ENCODE results near the gene FAM124A. TPM values are rescaled to one million over a fixed set of nuclear protein-coding genes. Genes with fewer than 3 reads are reported as not detected.

FAM124A gene, protein sequence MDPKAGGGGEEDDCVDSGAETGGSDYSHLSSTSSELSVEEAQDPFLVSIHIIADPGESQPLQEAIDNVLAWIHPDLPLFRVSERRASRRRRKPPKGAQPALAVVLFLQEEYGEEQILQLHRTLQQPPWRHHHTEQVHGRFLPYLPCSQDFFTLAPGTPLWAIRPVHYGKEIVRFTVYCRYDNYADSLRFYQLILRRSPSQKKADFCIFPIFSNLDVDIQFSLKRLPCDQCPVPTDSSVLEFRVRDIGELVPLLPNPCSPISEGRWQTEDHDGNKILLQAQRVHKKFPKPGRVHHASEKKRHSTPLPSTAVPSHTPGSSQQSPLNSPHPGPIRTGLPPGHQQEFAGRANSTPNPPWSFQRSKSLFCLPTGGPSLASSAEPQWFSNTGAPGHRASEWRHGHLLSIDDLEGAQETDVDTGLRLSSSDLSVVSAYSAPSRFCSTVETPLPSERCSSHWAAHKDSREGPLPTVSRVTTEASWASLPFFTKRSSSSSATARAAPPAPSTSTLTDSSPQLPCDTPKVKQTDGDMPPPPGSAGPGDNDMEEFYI
- total RNA-seq = not detected

DNA sequence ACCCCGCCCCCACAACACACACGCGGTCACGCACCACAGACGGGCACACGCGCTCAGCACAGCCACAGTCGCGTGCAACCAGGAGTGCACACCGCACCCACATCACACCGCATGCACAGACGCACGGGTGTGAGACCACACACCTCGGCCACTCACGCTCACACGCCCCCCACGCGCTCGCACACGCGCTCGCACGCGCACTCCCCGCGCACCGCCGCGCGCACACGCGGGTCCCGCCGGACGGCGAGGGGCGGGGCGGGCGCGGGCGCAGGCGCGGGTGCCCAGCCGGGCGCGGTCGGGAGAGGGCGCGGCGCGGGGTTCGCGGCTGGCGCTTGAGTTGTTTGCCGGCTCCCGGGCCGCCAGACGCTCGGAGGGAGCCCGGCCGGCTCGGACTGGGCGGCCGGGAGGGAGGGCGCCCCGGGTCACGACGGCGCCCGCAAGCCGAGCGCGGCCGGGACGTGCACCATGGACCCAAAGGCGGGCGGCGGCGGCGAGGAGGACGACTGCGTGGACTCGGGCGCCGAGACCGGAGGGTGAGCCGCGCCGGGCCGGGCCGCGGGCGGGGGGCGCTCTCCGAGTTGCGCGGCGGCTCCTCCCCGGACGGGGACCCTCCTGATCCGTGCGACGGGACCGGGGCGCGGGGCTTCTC is at the start of gene FAM124A:
Gene FAM124A (plus strand): TSS at position 362 of the 649 bp plus-strand sequence. CDS start 104 bp downstream, at position 466.
- no peak for DNase-seq

DNA sequence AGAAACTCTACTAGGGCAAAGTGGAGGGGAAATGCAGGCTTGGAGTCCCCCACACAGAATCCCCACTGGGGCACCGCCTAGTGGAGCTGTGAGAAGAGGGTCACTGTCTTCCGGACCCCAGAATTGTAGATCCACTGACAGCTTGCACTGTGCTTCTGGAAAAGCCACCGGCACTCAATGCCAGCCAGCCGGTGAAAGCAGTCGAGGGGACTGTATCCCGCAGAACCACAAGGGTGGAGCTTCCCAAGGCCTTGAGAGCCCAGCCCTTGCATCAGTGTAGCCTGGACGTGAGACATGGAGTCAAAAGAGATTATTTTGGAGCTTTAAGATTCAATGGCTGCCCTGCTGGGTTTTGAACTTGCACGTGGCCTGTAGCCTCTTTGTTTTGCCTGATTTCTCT is 47.2 kb upstream of the FAM124A start:
- no peak for DNase-seq

DNA sequence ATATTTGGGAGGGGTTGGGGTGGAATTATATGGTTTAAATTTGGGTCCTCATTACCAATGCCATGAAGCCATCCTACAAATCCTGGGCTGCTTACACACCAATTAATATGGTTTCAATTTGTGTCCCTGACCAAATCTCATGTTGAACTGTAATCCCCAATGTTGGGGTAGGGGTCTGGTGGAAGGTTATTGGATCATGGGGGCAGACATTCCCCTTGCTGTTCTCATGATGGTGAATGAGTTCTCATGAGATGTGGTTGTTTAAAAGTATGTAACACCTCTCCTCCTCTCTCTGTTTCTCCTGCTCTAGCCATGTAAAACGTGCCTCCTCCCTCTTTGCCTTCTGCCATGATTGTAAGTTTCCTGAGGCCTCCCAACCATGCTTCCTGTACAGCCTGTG is 46.6 kb upstream of the FAM124A start:
- no peak for DNase-seq

DNA sequence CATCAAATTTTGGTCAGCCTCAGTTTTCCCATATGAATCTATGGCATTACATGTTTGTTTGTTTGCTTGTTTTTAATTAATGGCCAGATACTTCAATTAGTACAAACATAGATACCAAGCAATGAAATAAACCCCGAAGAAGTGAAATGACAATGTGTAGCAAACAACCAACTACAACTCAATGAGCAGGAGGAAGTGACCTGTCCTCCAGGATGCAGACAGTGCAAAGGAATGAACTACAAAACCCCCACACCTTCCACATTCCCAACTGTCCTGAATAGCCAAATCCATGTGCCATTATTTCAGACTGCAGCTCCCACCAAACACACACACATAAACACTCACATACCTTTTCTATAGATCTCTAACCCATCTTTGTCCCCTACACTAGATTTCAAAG is 45.0 kb upstream of the FAM124A start:
- no peak for DNase-seq

DNA sequence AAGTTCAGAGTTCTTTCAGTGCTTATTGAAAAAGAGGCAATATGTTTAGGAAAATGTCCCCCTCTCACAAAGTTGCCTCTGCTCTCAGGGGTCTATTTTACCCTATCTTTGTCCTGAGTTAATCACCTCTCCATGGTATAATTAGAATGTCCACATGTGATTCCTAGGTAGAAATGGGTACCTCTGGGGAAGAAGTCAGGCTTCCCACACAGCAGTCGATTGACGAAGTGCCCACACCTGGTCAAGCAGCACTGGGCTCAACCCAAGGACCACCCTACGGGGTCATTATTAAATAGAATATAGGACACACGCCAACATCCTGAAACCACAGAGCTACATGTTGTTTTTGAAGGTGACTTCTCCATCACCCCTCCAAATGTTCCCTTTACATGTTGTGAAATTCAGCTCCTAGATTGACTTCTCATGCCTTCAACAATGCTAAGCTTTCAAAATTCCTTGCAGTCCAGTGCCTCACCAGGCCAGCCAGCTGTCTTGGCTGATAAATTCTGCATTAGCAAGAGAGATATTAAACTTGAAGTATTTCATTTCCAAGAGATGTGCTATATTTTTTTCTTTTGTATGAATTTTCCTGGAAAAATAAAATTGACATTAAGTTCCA is 43.6 kb upstream of the FAM124A start:
- DNase-seq = no peak

DNA sequence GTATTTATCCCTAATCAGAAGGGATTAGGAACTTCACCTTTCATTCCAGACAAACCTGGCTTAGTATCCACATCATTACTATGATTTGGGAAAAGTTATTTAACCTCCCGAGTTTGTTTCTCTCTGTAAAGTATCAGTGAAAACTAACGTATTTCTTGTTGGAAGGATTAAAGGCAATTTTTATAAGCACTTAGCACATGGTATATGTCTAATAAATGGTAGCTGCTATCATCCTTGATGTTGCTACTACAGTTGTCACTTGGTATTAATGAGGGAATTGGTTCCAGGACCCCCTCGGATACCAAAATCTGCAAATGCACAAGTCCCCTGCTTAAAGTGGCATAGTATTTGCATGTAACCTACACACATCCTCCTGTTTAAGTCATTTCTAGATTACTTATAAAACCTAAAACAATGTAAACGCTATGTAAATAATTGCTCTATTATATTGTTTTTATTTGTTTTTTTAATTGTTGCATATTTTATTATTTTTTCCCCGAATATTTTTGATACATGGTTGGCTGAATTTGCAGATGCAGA is 42.7 kb upstream of the FAM124A start:
- no peak for DNase-seq

DNA sequence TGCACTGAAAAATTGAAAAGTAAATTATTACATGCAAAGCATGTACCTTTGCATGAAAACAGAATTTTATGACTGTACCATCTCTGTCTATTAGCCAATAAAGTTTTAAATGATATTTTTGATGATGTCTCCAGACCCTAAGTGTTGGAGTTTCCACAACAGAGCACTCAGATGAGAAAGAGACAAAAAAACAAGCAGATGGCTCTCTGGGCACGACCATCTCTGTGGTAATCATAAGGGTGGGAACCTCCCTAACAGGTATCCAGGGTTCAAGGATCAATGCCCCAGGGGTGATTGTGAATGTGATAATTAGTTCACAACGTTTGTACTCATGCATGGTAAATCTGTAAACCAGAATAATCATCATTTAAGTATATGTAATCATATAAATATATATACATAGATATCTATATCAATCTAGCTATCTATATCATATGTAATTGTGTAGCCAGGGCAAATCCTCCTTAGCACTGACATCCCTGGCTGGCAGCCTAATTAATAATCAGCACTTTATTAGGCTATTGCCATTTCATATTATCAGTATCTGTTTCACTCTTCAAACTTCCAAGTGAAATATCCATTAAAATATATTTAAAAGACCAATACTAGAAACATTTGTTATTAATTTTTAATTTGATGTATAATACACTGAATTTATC is 41.2 kb upstream of the FAM124A start:
- no peak for DNase-seq

DNA sequence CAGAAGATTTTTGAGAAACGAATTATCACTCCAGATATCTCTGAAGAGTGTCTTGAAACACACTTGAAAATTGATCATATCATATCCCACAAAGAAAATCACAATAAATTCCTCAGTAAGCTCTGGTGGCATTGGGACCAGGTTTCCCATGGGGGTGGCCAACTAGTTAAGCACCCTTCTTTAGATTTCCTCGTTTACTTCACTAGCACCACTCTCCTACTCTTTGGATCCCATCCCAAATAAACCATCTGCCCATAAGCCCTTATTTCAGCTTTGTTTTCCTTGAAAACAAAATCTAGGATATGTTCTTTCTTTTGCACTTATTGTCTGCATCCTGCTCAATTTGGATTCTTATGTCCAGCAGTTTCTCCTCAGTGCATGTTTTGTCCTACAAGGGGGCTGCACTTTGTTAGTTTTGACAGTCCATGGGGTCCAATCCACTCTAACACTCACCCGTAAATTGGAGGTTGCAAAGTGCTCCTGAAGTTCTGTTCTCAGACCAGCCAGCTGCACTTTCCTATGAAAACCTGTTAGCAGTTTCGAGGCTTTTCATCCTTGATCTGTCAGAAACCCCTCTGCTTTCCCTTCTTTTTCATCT is 40.3 kb upstream of the FAM124A start:
- DNase-seq = no peak

DNA sequence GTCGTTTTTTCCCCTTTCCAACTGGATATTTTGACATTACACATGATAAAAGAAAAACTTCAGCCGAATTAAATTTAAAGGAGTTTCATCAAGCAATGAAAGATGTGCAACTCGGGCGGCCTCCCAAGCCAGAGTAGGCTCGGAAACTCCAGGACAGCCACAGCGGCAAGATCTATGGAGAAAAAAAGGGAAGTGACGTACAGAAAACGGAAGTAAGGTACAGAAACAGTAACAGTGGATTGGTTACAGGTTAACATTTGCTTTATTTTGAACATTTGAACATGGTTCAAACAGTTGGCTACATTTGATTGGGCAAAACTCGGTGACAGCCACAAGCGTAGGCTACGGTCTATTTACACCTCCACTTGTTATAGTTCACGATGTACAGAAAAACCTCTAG is 30.5 kb upstream of the FAM124A start:
- no peak for DNase-seq

DNA sequence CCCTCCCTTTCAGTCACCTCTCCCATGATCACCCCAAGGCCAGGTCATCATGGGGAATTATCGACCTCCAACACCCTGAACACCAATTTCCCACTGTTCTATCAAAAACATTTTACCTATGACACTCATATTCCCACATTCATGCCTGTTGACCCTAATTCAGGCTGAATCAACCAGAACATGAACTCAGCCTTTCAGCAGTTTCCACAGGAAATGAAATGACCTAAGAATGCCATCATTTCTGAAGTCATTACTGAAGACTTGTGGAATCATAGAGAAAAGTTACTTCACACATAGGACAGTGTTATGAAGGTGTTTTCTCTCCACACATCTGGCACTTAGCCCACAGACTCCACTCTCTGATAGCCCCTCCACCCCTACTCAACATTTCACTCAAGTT is 29.9 kb upstream of the FAM124A start:
- no peak for DNase-seq

DNA sequence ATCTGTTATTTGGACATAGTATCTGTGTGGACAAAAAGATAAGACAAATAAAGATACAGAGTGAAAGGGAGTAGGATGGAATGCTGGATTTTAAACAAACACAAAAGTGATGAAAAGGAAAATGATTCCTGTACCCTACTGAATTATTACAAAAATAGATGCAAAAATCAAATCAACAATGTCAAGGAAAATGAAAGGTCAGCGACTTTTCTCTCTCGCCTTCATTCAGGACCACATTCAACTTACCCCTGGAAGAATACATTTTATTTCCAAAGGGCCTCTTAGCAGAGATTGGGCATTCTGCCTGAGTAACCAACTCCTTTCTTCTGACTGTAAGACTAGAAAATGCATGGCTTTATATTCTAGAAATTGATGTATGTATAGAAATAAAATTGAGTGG is 28.8 kb upstream of the FAM124A start:
- DNase-seq = no peak

DNA sequence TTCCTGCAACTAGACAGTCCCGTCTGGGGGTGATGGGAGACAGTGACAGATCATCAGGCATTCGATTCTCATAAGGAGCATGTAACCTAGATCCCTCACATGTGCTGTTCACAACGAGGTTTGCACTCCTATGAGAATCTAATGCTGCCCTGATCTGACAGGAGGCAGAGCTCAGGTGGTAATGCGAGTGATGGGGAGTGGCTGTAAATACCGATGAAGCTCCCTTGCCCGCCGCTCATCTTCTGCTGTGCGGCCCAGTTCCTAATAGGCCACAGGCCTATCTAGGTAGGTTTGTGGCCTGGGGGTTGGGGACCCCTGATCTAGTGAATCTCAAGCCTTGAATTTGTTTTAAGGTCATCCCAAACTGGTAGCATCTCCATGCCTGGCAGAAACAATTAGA is 27.3 kb upstream of the FAM124A start:
- no peak for DNase-seq

DNA sequence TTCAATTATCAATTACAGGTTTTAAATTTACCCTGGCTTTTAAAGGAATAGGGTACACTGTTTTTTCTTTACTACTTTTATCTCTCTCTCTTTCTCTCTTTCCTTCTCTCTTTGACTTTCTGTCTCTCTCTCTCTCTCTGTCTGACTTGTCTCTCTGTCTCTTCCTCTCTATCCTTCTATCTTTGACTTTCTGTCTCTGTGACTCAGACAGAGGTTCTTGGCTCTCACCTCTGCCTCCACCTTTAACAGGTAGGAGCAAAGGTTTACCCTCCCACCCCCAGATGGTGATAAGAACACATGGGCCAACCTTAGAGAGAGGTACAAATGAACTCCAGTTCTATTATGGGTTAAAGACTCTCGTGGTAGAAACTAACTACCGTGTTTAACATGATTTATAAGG is 20.3 kb upstream of the FAM124A start:
- no peak for DNase-seq

DNA sequence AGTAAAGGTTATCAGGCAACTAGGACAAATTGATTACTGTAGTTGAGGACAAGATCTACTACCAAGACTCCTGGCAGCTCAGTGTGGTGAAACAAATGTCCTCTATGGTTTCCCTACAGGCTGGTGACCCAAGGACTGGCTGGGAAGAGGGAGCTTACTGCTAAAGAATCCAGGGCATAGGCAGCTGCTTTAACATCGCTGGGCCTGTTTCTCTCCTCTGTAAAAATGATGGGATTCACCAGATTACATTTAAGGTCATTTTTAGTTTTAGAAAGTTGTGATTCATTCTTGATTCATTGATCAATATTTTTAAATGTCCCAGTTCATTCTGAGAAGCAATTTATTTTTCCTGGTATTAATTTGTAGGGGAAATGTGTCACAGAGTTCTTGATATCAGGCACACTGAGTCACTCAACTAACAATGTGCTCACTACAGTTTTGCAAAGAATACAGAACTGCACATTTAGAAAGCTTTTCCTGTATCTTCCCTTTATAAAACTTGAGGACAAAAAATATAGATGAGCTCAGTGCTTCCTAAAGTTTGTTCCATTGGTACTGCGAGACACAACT is 19.6 kb upstream of the FAM124A start:
- no peak for DNase-seq

DNA sequence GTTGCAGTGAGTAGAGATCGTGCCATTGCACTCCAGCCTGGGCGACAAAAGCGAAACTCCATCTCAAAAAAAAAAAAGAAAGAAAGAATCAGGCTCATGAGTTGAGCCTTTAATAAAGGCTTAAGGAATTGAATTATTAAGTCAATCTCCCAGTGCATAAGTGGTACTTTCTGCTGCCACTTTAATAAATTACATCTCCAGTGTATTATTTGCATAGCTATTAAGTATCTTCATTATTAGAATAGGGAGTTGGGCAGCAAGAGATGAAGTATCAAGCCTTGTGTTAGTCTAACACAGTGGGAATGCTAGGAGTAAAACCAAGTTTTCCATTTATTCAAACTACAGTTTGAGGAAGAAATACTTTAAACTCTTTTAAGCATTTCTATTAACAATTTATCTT is 15.6 kb upstream of the FAM124A start:
- no peak for DNase-seq

DNA sequence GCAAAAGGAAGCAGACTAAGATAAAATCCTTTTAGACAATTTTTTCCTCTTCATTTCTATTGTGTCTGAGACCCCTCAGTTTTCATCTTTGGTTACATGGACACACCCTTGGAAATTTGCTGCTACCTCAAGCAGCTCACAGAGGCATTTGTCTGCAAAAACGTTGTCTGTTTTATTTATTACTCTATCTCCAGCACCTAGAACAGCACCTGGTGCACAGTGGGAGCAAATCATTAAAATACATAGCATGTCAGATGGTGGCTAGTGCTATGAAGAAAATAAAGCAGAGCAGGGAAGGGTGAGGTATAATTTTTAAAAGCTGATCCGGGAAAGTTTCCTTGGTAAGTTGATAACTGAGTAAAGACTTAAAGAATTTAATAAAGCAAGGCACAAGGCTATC is 14.3 kb upstream of the FAM124A start:
- no peak for DNase-seq

DNA sequence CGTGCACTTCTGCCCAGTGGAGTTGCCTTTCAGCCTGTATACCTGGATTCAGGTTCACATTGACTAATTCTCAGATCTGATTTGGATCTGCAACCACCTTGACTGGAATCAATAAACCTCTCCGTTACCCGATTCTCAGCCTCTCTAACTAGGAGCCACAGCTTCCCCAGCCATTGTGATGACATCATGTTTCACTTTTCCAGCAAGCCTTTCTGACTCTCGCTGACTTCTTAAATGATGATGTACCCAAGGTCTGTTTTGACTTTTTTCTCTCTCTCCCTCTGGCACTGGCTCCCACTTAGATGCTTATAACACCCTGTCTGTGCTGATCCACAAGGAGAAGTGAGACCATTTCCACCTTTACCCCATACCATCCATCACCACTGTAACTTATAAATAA is 13.5 kb upstream of the FAM124A start:
- DNase-seq = no peak

DNA sequence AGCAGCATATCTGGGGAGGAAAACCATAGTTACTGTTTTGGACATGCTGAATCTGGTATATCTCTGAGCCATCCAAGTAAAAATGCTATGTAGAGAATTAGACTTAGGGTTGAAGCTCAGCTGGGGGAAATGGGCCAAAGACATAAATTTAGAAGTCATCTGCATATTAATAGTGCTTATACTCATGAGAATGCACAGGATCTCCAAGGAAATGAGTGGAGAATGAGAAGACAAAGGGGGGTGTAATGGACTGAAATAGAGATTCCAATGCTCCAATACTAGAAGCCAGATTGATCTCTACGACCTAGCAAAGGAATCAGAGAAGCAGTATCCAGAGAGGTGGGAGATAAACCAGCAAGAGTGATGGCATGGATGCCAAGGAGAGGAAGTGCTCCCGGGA is 10.3 kb upstream of the FAM124A start:
- no peak for DNase-seq

DNA sequence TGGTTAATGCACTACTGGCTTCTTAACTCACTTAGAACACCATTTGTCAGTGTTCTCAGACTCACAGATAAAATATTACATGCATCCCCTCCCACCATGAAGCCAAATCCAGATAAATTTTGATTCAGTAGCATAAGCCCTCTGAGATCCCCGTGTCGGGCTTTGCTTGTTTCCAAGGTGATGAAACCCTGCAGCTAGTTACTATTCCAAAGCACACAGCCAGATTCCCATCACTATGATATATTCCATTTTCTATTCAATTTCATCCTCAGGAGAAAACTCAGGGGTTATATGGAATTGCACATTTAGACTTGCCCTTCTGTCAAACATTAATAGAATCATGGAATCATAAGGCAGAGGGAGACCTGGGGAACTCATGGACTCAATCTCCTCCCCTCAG is 9.4 kb upstream of the FAM124A start:
- no peak for DNase-seq

DNA sequence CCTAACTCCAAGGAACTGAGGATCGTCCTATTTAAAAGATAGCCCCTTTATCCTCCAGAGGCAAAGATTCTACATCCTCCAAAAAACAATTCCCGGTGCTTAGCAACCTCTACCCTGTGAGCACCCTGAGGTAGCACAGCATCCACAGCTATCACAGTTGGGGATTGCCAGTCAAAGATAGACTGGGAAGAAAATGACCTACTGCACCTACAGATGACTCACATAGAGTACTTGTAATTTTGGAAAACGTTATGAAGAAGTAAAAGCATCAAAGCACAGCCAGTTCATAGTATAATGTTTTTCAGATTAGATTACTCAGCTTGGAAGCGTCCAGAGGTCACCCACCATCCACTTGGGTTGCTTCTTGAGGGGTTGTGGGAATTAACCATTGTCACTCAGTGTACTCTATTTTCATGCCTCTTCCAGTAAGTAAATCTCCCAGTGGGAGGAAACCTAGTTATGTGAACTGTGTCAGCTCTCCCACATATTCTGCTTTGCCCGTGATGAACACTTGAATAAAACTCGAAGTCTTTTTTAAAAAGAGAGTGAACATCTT is 8.9 kb upstream of the FAM124A start:
- DNase-seq = no peak

DNA sequence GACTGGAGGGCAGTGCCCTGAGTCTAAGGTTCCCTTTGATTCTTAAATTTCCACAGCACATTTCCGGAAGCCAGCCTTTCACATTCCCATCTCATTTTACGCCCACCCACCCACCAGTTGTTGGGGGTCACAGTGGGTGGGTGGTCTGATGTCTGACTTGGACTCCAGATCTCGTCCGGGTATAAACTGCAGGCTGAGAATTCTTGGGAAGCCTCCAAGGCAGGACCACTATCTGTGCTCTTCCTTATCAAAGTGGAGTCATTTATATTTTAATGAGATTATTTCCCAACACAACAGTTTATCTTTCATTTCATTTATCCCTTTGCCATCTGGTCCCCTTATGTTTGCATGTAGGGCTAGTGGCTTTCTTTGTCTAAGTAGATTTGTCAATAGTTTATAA is 3.6 kb upstream of the FAM124A start:
- no peak for DNase-seq

DNA sequence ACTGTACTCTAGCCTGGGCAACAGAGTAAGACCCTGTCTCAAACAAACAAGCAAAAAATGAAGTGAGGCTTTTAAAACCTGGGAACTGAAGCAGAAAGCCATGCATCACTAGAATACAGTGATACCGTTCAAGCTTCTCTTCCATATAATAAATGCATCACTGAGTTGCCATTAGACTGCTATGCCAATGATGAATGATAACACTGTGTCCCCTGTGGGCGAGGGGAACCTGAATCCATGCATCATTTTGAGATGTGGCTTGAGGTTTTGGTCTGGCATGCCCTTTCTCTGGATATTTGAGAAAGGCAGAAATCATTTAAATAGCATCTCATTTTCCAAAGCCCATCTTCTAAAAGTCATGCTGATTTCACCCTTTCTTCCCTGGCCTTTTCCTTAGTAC is 1.5 kb upstream of the FAM124A start:
- DNase-seq = no peak

Measured in effector CD4-positive, alpha-beta T cell (primary cell).